Measurements from ENCODE around the gene BLOC1S3.
"Not testable (repeated sequence)": the region's sequence is repeated elsewhere in the genome, so short reads cannot be mapped to it uniquely, and the experiment has no call there.

Gene BLOC1S3

DNA sequence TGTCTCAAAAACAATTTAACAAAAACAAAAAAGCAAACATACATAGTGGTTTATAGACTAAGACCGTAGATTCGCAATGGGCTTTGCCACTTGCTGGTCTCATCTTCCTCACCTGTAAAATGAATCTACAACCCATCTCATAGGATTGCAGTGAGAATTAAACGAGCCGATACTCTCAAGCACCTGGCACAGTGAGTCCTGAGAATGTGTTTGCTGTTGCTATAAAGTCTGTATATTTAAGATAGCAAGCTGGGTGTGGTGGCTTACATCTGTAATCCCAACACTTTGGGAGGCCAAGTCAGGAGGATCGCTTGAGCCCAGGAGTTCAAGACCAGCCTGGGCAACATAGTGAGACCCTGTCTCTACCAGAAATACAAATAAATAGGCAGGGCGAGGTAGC lies 44.1 kb downstream of the BLOC1S3 start:
- no peak for TF ChIP-seq CTCF (IDR thresholded peaks at IDR 0.05; ENCODE audit: control insufficient read depth, extremely low read depth, insufficient read depth)
- H3K4me3 ChIP-seq (ENCODE audit: low read depth, low read length) = no peak overlapping the region
- no peak for DNase-seq (ENCODE audit: low read depth)

DNA sequence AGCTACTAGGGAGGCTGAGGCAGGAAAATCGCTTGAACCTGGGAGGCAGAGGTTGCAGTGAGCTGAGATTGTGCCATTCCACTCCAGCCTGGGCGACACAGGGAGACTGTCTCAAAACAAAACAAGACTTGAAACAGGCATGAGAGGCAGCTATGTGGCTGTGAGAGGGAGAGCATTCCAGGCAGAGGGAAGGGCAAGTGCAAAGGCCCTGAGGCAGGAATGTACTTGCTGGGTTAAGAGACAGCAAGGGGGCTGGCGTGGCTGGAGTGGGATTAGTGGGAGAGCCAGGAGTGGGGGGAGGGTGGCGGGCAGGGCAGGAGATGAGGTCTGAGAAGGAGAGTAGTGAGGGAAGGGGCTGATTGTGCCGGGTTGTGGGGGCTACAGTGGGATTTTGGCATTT lies 45.3 kb downstream of the BLOC1S3 start:
- TF ChIP-seq CTCF (IDR thresholded peaks at IDR 0.05; ENCODE audit: control insufficient read depth, extremely low read depth, insufficient read depth) = no peak
- no peak for DNase-seq (ENCODE audit: low read depth)
- no peak overlapping the region for H3K4me3 ChIP-seq (ENCODE audit: low read depth, low read length)

- no peak for DNase-seq (ENCODE audit: low read depth)
- no peak for TF ChIP-seq CTCF (IDR thresholded peaks at IDR 0.05; ENCODE audit: control insufficient read depth, extremely low read depth, insufficient read depth)
- no peak overlapping the region for H3K4me3 ChIP-seq (ENCODE audit: low read depth, low read length)
These were observed 46.1 kb downstream of the BLOC1S3 start for GRCh38 chr19:45224645-45225044.

GRCh38 chr19:45229056-45229455 lies 50.5 kb downstream of the BLOC1S3 start:
- not testable (repeated sequence) for H3K4me3 ChIP-seq (ENCODE audit: low read depth, low read length)

More at GRCh38 chr19:45229056-45229455, 50.5 kb downstream of the BLOC1S3 start:
- not testable (repeated sequence) for DNase-seq (ENCODE audit: low read depth)

All from LNCaP clone FGC (cell line).